GM18951 (cell line): ENCODE results near the gene PEX10.

Source experiments
- POLR2A ChIP-seq: IDR thresholded peaks from 4 replicates; pipeline ENCODE4 v1.6.1; 2011; ENCODE audit warnings: mild to moderate bottlenecking; ENCODE audit not compliant: insufficient read length, insufficient read depth; ENCODE audit errors: extremely low read depth
- in situ Hi-C: fragments of 300-500 bp; cut with MboI; formaldehyde crosslinking; loops from one replicate; pipeline ENCODE4 v1.12.0; 2022; ENCODE audit warnings: low sequenced_read_pairs, mixed read lengths, inconsistent platforms; ENCODE audit not compliant: unreplicated experiment

PEX10 gene

DNA sequence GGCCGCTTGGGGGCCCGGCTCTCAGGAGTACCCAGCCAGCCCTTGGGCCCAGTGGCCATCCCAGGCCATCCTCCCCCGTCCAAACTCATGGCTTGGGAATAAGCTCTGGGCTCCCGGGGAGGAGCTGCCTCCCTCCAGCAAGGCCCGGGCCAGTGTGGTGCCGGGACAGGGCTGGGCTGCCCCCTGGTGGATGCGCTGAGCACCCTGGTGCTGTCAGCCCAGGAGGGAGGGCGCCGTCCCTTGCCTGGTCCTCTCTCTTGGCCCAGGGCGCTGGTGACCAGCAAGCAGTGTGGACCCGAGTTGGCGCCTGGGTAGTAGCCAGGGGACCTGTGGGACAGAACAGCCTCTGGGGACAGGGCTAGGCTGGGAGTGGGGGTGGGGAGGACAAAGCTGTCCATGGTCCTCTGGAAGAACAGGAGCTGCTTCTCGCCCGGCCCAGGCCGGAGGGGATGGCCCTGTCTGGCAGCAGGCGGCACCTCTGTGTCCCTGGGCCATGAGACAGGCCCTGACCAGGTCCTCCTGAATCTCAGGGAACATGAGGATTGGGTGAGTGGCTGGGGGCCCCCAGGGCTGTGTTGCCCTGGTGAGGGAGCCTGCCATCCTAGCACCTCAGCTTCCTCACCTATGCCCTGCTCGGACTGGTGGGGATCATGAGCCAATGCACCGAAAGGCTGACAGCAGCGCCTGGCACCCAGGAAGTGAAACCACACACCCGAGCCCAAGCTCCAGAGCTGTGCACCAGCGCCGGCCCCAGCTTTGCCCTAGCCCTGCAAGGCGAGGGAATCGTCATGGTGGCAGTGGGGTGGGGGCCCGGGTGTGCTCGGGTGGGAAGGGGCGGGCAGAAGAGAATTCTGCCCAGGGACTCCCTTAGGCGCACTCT lies 30.4 kb downstream of the PEX10 start:
- no peak for TF ChIP-seq POLR2A
- in situ Hi-C loops, result no loop called here

DNA sequence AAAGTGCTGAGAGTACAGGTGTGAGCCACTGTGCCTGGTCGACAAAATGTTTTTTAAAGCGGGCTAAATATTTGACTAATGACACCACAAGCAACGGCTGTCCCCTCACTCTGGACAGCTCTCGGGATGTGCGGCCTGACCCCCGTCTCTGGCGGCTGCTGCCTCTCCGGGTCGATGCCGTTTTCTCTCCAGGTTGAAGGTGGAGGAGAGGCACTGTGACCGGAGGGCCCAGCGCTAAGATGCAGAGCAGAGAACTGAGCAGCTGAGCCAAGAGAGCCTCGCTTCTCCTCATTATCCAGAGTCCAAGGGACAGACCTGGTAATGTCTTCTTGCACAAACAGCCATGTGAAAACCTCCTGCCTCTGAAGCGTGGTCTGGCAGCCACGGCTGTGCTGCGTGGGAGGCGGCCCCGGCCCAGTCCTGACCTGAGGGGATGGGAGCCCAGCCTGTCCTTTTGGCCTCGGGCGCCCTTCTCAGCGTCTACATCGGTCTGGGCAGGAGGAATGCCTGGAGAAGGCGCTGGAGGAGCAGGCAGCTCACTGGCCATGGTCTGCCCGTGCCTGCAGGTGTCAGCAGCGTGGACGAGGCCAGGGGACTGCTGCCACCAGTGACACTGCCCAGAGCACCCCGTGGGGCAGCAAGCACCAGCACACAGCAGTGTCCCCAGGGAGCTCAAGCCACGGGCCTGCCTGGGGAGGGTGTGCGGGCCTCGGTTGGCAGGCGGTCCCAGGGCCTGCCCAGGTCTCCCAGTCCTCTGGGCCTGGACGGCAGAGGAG lies 31.4 kb downstream of the PEX10 start:
- no peak for TF ChIP-seq POLR2A
- in situ Hi-C loops, result no loop called here

DNA sequence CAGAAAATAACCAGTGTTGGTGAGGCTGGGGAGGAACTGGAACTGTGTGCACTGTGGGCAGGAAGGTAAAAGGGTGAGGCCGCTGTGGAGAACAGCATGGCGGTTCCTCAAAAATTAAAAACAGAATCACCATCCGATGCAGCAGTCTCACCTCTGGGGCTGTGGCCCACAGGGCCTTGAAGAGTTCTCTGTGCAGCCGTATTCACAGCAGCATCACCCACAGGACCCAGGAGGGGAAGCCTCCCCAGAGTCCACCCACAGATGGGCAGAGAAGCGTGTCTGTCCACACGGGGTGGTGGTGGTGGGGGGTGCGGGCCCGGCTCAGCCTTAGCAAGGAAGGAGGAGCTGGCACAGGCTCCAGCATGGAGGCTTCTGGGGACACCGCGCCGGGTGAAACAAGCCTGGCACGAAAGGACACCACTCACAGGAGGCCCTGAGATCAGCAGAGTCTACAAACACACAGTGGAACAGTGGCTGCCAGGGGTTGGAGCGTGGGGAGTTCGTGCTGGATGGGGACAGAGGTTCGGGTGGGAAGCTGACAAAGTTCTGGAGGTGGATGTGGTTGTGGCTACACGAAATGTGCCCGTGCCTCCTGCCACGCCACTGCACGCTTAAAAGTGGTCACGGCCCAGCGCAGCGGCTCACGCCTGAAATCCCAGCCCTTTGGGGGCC lies 32.5 kb downstream of the PEX10 start:
- TF ChIP-seq POLR2A, result no peak
- in situ Hi-C loops, result no loop called here

DNA sequence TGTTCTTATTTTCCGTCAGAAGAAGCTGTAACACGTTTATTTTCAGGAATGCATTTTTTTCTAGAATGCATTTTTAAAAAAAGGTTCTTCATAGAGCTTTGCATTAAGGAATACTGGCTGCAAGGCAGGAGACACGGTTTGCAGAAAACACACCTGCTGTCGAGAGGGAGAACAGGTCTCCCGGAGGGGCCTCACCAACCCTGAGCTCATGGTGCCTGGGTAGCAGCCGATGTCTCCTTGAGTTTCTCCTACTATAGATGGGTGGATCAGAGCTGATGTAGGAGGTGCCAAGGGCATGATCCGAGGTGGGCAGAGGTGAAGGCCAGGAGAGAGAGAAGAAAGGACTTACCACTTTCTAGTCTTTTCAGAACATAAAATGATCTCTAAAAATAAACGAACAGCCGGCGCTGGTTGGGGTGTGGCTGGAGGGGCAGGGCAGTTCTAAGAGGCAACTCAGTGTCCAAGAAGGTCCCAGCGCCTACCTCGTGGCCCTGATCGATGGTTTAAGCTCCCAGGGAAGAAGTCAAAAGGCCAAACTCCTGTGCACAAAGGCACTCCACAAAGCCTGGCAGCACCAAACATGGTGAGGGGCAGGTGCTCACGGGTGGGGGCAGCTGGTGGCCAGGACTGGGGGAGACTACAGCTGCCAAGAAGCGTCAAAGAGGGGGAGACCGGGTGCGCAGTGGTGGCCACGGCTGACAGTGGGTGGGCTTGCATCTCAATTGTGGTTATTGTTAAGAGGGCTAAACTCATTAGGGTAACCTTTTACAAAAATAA lies 33.2 kb downstream of the PEX10 start:
- no peak for TF ChIP-seq POLR2A
- in situ Hi-C loops, result no loop called here

DNA sequence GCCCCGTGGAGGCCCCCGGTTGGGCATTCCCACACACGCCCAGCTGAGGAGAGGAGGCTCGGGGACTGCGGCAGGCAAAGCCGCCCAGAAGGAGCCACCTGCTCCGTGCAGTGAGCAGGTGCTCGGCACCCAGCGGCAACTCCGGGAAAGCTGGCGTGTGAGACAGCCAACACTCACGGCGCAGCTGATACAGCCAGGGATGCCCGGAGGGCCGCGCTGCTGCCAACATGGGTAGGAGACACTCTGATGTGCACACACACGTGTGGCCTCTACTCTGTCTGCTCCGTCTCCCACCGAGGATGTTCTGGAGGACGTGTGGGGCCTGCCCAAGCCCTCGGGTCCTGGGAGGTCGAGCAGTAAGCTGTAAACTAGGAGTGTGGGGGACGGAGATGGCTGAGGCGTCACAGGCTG lies 33.9 kb downstream of the PEX10 start:
- in situ Hi-C loops, result no loop called here
- TF ChIP-seq POLR2A, result no peak

DNA sequence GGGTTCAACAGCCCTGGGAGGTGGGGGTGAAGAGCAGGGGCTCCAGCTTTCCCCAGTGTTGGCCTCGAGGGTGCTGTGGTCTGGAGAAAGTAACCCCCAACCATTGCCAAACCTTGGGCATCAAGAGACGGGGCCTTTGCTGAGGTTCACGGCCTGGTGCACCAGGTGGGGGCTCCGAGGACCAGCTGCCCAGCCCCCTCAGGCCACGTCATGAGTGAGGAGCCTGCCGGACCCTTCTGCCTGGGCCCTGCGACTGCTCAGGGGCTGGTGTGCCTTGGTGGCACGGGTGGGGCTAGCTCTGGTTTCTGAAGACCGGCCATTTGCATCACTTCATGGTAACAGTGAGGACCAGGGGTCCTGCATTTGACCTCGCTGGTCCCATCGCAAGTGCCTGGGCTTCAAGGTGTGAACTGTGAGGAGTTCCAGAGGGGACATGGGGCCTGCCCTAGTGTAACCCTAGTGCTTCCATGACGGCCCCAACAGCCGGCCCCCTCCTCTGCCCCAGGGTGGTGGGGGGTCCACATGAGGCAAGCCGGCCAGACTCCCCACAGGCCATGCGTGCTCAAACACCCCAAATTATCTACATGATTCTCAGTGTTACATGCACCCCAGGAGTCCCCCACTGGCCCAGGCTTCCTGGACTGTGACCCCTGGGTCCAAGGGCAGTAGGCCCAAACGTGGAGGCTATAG lies 34.5 kb downstream of the PEX10 start:
- no peak for TF ChIP-seq POLR2A
- in situ Hi-C loops, result no loop called here

DNA sequence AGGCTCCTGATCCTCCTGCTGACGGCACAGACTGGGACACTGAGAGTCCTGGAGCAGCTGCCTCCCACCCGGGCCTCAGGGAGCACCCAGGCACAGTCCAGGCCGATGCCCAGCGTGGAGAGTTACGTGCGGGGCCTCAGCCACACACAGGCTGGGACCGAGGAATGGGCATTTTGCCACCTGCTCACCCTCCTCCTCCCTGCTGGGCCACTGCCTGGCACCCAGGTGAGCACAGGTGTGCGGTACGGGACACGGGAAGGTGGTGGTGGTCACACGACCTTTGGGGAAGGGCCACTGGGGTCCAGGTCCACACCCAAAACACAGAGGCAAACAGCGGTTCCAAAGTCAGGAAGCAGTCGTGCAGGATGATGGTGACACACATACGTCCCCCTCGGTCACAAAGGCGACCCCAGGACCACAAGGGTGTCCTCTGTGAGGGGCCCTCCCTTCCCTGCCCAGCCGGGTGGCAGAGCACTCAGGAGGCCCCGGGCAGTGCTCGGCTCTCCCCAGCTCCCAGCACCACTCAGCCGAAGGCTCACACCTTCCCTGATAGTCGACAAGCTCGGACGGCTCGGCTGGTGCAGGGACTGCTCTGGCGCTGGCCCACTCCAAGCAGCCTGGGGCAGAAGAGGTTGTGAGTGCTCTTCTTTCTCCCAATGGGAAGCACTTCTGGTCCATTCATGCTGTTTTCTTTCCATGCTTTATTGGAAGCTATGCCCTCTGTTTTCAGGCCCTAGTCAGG lies 35.3 kb downstream of the PEX10 start:
- no peak for TF ChIP-seq POLR2A
- in situ Hi-C loops, result no loop called here

DNA sequence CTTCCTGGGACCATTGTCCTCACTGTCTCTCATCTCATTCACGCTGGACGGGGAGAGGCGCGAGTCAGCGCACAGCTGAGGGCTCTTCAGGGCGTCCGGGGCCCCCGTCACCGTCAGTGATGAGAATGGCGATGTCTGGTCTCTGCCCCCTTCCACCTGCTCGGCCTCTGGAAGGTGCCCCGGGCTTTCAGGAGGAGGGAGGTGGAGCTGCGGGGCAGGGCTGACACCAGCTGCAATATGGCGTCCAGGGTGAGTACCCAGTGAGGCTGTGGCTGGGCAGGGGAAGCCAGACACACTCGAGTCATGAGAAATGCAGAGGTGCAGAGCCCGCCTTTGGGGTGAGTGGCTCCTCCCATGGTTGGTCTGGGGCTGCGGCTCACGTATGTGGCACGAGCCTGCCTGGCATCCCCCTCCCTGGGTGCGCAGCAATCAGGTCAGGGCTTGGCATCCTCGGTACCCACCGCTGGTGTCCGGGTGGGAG lies 36.1 kb downstream of the PEX10 start:
- in situ Hi-C loops, result no loop called here
- no peak for TF ChIP-seq POLR2A

DNA sequence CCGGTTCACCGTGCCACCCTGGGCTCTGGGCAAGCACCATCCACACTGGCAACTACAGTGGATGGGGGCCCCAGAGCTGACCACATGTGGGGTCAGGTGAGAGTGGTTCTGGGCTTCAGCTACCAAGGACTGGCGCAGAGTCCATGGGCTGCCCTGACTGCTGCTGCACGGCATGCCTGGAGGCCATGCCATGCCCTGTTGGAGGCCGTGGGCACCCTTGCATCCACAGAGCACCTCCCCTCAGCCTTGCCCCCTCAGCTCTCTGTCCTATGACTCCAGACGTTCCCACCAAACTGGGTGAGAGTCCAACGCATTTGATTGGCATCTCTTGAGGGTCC lies 36.5 kb downstream of the PEX10 start:
- in situ Hi-C loops, result no loop called here

DNA sequence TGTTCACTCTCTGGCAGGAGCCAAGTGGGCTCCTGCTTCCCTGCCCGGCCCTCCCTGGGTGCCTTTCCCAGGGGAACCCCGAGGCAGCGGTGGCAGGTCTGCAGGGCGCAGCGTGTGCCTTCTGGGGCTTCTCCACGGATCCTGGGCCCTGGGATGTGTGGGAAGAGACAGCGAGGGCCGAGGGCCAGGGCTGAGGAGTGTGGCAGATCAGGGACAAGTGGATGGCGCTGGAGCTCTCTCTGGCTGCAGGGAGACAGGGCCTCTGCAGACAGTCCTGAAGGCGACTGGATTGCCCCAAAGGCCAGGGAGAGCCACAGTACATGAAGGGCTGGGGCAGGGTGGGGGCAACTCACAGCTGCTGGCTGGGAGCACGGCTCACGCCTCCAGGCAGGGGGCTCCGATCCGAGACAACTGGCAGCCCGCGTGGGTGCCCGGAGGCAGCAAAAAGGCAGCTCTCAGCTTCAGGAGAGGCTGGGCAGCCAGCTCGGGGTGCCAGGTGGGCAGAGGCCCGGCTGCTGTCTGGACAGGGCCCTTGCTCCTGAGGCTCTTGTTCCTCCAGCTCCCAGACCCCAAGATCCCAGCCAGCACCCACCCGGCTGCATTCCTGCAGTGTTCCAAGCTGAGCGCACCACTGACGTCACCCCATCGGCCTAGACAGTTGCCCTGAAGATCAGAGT lies 37.0 kb downstream of the PEX10 start:
- in situ Hi-C loops, result no loop called here
- TF ChIP-seq POLR2A, result no peak

More for the DNA sequence above, 36.5 kb downstream of the PEX10 start:
- TF ChIP-seq POLR2A, result no peak
